Fibroblast of the conjunctiva (primary cell): Measurements from ENCODE around the gene PDLIM5.
"Not testable (repeated sequence)": the region's sequence is repeated elsewhere in the genome, so short reads cannot be mapped to it uniquely, and the experiment has no call there.

Experiments used
- DNase-seq: peaks from one replicate; pipeline ENCODE4 v3.0.0-alpha.2; 2010; ENCODE audit warnings: low read depth

PDLIM5 gene

DNA sequence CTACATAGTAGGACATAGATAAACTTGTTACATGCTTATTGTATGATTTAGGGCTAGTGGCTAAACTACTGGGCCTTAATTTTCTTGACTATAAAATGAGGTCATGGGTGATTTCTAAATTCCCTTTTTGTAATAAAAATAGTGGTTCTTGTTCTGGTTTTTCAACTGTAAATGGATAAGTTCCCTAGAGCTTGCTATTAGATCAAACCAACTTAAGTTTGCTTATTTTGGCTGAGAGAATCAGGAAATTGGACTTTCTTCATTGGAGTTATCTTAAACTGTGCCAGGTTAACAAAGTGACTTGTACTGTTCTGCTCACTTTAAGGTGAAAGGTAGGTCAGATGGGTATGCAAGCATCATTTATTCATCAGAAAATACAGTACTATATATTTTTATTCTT is 78.3 kb downstream of the PDLIM5 start:
- DNase-seq = no peak

DNA sequence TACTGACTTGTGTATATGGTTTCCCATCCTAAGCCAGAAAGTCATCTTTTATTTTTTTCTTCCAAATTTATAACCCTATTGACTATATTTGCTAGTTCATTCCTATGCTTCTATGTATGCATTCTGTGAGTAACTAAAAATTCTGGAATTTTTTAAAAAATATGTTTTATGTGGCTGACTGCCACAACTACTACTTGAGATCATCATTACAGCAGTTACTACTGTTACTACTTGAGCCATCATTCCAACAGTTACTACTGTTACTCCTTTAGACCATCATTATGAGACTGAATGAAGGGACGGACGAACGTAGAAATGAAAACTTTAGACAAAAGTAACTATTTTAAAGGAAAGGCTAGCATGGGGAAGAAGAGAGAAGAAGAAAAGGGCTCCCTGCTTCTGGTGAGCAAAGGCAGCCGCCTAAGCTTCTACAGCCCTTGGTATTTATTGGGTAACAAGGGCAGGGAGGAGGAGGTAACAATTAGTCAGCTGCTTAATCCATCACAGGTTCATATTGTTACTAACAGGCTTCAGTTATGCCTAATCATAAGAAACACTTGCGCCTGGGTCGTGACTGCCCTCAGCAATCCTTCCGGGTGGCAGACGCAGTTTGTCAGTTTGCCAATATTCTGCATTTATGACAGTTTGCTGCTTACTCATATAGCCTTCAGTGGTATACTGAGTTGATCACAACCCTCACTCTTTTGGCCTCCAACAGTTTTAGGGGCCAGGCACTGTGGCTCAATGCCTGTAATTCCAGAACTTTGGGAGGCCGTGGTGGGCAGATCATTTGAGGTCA is 80.4 kb downstream of the PDLIM5 start:
- DNase-seq = peak; percentile 33

DNA sequence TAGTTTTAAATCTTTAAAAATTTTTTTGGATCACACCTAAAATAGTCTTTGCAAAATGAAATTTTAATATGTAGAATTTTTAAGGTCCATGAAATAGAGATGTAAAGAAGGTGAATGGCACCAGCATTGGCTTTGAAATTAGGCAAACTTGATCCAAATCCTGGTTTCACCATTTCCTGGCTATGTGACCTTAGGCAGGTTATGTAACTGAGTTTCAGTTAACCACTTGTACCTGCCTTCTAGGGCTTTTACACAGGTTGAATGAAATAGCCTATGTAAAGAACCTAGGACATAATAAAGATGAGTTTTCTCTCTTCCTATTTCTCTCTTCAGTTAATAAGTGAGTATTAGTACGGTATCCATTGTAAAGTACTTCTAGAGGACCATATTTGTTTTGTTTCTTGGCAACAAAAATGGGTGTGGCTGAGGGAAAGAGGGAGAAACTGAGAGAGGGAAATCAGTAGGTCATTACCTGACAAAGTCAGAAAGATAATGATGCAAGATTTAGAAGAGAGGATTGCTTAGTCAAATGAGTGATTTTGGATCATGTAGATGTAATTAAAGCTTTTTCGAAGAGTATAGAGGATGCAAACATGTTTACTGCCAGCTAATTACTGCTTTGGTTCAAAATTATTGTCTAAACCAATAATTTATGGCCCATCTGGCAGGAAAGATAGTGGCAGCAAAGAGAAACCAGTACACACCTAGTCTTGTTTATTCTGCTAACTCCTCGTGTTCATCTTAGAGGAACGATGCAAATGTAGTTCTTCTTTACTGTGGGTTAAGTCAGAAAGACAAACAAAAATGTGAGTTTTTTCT is 81.9 kb downstream of the PDLIM5 start:
- DNase-seq = no peak

DNA sequence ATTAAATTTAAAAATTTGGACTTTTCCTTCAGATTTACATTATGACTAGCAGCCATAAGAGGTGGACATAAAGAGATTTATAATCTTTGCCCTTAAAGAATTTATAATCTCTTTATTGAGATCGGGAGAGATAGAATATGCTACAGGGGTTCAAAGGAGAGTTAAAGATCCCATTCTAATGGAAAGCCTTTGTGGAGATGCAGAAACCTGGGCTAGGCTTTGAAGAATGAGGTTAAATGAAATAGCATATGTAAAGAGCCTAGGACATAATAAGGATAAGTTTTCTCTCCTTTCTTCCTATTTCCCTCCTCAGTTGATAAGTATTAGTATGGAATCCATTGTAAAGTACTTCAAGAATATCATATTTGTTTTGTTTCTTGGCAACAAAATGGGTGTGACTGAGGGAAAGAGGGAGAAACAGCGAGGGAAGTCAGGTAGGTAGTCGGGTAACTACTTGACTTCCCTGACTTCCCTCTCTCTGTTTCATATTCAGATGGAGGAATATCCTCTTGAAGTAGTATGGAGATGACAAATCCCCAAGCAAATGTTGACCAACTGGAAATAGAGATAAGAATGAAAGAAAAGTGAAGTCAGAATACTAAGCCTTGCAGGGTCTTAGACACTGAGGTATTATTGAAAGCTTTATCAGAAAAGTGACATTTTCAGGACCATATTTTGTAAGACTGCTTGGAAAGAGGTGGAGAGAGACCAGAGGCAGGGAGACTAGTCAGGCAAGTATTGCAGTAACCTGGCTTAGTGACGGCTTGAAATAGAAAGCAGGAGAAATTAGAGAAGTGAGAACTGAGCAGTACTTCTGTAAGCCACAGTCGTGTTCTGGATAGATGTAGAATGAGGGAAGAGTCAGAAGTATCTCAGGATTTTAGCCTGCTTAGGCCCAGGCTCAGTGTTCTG is 82.9 kb downstream of the PDLIM5 start:
- DNase-seq = no peak

DNA sequence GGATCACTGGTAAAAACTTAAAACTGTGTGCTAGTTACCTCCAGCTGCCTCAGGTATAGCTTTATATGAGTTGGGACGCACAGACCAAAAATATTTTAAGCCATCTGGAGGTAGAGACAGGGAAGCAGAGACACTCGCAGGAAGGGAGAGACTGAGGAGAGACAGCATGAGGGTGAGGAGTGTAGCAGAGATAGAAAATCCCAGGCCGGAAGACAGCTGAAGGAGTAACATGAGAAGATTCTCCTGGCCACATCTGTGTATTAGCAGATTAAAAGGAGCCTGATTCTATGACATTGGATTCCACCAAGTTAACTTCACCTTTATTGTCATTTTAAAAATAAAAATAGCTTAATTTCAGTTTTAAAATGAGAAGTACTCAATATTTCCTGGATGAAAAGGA is 84.3 kb downstream of the PDLIM5 start:
- DNase-seq = no peak

DNA sequence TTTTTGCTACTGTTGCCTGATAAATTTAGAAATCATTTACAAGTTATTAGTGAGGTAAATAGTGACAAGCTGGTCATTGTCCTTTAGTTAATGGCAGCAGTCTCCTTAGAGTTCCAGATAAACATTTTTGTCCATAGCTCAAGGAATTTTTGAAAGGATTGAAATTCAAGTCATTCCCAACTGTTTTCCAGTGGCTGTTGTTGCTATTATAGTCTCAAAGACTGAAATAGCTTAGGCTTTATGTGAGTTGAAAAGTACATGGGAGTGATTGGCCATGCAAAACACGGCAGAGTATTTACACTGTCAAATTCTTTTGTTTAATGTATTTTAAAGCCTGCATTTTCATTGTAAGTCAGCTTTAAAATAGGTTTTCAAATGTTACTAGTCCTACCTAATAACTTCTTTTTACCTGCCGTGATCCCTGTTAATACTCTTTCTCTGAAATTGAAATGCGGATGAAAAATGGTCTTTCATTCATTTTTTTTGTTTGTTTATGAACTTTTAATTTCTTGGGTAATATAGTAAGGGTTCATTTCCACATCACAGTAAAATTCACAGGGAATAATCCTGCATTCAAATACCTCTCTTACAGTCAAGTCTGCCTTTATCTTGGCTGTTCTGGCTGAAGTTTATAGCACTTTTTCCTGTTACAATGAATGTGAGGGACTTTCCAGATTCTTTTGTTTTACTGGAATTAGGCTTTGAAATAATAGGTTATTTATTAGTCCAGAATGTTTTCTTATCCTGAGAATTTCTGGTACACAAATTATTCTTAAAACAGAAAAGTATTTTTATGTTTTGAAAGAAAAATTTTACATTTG is 85.1 kb downstream of the PDLIM5 start:
- no peak for DNase-seq

DNA sequence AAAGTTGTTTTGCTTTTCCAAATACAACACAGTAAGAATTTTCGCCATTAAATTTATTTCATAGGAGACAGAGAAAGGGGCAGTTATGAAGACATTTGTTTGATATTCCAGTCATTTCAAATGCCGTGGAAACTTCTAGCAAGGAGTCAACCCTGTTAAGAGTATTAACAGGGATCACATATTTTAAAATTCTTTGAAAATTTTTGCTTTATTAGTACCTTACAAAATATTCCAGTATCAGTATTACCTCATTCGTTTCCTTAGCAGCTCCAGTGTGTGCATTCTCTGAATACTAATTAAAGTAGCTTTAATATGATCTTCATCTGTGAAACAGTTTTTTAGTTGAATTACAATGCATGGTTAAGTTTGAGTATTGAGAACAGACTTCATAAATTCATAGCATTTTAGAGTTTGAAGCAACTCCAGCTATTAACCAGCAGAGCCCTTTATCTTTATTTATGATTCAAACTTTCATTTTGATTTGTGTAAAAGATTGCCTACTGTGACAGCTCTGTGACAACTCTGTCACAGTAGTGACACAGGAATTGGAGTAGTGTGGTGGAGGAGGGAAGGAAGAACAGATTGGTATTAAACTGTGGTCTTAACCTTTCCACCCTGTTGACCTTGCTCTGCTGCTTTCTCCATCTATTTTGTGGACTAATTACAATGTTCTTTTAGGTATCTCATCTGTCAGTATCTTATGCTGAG is 86.3 kb downstream of the PDLIM5 start:
- DNase-seq = no peak

DNA sequence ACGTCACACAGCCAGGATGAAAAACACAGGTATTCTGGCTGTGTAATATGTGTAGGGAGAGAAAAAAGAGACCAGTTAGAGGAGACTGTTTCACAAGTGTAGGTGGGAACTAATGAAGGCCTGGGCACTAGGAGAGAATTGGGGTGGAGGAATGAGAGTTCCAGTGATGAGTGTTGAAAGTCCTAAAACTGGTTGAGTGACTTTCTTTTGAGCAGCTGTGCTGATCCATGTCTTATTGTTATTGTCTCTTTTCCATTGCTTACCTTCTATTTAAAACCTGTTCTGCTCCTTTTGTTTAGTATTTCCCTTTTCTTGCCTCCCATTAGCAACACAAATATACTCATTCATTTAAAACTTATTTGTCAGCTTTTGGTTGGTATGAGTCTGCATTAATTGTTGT is 88.7 kb downstream of the PDLIM5 start:
- DNase-seq = no peak

DNA sequence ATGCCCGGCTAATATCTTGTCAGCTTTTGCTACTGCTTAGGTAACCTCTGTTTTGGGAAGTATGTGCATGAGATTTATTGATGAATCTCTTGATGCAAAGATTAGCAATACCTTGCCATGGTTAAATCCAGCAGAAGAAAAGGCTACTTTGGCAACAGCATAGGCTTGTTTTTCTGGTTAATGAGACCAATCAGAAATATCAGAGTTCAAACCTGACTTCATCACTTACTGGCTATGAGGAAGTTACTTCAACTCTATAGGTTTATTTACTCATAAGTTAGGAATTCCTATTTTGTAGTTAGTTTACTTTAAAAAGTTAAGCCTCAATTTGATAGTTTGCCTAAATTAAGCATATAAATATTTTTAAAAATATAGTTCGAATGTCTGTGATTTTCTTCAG is 93.1 kb downstream of the PDLIM5 start:
- DNase-seq = no peak

DNA sequence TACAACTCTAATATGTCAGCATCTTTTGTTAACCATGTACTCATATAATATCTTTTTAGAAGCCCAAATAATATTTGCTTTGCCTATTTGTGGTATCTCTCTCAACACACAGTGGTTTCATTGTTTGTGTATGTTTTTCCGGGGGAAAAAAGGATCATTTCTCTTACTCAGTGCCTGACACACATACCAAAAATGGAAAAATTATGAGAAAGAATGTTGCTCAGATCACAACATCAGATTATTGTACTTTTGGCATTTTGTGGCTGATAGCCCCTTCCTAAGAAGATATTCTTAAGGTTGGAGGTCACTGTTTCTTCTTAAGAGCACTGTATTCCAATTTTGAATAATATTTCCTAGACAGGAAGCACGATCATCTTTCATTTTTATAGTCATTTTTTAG is 93.6 kb downstream of the PDLIM5 start:
- DNase-seq = no peak

DNA sequence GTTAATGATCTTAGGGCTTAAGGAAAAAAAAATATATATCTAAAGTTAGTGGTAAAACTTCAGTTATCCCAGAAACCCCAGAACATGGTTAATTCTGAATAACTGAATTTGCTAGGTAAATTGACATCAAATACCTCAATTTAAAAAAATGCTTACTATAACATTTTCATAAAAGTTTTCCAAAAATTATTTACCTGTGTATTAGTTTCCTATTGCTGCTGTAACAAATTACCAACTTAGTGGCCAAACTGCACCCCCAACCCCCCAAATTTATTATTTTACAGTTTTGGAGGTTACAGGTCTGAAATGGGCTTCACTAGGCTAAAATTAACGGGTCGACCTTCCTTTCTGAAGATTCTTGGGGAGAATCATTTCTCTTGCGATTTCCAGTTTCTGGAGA is 95.2 kb downstream of the PDLIM5 start:
- no peak for DNase-seq

DNA sequence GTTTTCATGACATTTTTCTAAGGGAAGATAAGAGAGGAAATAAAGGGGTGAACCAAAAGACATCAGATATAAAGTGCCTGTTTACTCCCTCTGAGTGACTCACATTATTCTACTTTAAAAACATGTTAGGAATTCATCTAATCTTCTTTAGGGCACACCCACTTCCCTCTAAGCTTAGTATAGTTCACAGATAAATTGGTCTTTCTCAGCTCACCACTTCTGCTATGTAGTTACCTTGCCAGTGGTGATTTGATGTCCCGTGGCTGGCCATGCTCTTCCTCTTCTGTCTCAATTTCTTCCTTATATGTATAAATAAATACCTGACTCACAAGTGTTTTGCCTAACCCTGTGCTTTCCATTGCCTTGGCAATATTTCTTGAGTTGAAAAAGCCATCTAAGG is 96.8 kb downstream of the PDLIM5 start:
- DNase-seq = no peak

DNA sequence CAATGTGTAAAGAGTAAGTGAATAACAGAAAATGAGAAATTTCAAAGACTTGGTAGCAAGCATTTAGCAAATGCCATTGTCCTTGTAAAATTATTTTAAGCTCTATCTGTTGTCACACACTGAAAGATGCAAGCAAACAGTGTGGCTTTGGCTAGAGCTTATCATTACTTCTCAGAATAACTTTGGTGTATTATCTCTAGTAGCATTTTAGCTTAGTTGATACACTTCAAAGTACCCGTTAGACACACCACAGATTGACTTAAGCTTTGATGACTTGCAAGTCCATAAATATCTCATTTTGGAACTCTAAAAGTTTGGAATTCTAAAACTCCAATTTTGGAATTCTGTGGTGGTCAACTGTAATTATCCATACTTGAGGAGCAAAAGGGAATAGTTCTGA is 98.6 kb downstream of the PDLIM5 start:
- DNase-seq = no peak

DNA sequence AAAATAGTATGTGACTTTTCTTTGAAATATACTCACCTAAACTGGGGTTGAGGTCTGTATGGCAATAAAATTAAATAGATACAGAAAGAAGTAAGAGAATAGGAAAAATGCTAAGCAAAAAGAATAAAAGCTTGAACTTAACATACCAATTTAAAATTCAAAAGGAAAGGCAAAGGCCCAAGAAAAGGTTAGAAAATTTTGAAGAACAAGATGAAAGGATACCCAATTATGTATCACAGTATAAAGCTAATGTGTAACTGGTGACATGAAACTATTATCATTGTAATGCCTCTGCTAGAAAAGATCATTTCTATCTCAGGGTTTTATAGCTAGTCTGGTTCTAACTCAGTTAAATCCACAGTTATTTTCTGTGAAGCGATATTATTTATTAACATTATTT is 99.1 kb downstream of the PDLIM5 start:
- DNase-seq = no peak

DNA sequence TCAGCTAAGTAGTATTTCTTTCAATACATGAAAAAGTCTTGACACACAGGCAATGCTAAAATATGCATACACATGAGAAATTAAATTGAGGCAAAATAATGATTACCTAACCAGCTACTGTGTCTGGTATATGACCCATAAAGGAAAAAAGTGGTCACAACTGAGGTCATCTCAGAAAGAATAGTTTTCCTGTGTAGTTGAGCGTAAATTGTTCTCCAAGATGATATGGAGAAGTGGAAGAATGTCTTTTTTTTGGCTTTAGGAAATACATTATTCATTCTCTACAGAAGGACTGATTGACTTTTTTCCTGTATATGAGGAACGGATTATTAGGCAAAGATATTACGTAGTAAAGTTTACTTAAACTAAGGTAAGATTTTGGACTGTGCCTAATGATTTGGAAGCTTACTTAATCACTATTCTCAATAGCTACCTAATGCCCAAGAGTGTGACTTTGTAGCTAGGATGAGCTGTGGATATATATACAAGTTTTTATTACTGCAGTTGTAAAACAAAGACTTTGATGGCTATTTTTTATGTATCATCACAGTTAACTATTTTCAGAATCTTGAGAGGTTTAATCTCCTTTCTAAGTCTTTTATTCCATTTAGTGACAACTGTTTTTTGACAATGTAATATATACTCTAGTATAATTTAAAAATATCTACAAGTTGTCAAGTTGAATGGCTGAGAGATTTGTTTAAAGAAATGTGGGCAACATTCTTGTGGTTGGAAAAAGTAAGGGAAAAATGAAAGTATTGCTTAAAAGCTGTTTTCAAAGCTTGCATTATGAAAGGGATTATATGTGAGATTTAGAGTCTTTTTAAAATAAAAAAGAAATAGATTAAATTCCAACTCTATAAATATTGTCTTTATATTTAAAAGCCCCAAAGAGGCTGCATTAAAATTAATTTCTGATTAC is 100.2 kb downstream of the PDLIM5 start:
- no peak for DNase-seq

DNA sequence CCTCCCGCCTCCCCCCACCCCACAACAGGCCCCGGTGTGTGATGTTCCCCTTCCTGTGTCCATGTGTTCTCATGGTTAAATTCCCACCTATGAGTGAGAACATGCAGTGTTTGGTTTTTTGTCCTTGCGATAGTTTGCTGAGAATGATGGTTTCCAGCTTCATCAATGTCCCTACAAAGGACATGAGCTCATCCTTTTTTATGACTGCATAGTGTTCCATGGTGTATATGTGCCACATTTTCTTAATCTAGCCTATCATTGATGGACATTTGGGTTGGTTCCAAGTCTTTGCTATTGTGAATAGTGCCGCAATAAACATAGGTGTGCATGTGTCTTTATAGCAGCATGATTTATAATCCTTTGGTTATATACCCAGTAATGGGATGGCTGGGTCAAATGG is 104.3 kb downstream of the PDLIM5 start:
- not testable (repeated sequence) for DNase-seq

DNA sequence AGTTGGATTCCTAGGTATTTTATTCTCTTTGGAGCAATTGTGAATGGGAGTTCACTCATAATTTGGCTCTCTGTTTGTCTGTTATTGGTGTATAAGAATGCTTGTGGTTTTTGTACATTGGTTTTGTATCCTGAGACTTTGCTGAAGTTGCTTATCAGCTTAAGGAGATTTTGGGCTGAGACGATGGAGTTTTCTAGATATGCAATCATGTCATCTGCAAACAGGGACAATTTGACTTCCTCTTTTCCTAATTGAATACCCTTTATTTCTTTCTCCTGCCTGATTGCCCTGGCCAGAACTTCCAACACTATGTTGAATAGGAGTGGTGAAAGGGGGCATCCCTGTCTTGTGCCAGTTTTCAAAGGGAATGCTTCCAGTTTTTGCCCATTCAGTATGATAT is 105.9 kb downstream of the PDLIM5 start:
- not testable (repeated sequence) for DNase-seq

DNA sequence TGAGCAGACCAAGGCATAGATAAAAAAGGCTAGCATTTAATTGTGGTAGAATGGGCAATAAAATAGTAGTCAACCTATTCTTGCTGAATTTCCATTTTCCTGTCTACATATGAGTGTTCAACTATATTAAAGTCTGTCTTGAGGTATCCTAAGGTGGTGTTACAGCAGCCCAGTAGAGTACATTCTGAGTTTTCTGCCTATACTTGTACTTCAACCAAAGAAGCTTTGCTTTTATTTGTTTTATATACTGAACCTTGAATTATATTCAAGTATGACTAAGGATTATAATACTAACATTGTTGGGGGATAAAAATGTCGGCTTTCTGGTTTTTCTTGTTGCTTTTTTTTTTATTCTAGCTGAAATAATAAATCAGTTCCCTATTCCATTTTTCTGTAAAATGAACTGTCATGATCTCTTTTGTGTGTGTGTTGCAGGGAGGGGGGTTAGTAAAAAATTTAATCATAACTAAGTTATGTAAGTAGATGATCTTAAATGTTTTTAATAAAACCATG is 106.7 kb downstream of the PDLIM5 start:
- DNase-seq = no peak

DNA sequence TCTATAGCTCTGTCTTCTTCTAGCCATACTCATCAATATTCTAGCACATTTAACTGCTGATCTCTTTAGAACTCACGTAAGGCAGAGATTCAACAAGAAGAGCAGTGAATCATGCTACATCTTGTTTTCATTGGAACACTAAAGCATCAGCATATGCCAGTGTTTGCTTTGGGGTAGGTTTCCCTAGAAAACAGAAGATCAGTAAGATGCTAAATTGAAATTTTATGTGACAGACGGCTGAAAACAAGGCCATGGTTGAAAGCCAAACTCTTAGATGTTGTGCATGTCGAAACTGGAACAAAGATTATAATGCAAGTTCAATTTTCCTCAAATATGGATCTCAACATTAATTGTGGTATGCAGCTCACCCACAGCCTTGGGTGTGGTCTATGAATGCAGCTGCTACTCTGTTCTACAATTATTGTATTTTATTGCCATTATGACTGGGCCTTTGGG is 107.6 kb downstream of the PDLIM5 start:
- DNase-seq = peak; percentile 45
